Liver (tissue), 9 donors: ENCODE data around the gene SCGB3A2. TPM values are rescaled to one million over a fixed set of nuclear protein-coding genes. Genes with fewer than 3 reads are reported as not detected.

Experiments
- DNase-seq: peaks from one replicate; pipeline ENCODE4 v3.0.0-alpha.2; 2017; ENCODE audit warnings: low spot score
- H3K27ac ChIP-seq, 2 donors: one replicate each; pipeline ENCODE4 v1.7.0; 2013; ENCODE audit warnings: inconsistent platforms in 2 of 2, low read length in 2 of 2, control low read depth in 1 of 2, low read depth in 1 of 2, mild to moderate bottlenecking in 1 of 2
- H3K27me3 ChIP-seq, 4 donors: one replicate each; pipeline versions ENCODE4 v1.6.1 to v1.7.0; 2013; ENCODE audit warnings: low read length in 3 of 4, inconsistent platforms in 1 of 4, mild to moderate bottlenecking in 1 of 4, moderate library complexity in 1 of 4; ENCODE audit not compliant: control insufficient read depth in 4 of 4, insufficient read depth in 4 of 4
- H3K36me3 ChIP-seq, 4 donors: one replicate each; pipeline versions ENCODE4 v1.6.1 to v1.7.0; 2013; ENCODE audit warnings: low read length in 3 of 4, mild to moderate bottlenecking in 3 of 4, low read depth in 1 of 4, moderate library complexity in 1 of 4; ENCODE audit not compliant: control insufficient read depth in 4 of 4, insufficient read depth in 3 of 4
- H3K4me1 ChIP-seq, 4 donors: one replicate each; pipeline versions ENCODE4 v1.6.1 to v1.7.0; 2013; ENCODE audit warnings: low read length in 3 of 4, mild to moderate bottlenecking in 3 of 4, moderate library complexity in 1 of 4; ENCODE audit not compliant: control insufficient read depth in 4 of 4, insufficient read depth in 4 of 4
- H3K4me3 ChIP-seq, 3 donors: one replicate each; pipeline versions ENCODE4 v1.6.1 to v1.7.0; 2013; ENCODE audit warnings: low read length in 3 of 3, control low read depth in 1 of 3, low read depth in 1 of 3, mild to moderate bottlenecking in 1 of 3
- H3K9ac ChIP-seq, 2 donors: one replicate each; pipeline ENCODE4 v1.7.0; 2013; ENCODE audit warnings: low read length in 2 of 2, mild to moderate bottlenecking in 2 of 2, moderate library complexity in 2 of 2, control low read depth in 1 of 2, low read depth in 1 of 2
- H3K9me3 ChIP-seq, 4 donors: one replicate each; pipeline versions ENCODE4 v1.6.1 to v1.7.0; 2013; ENCODE audit warnings: low read length in 3 of 4; ENCODE audit not compliant: control insufficient read depth in 4 of 4
- ATF3 ChIP-seq: IDR thresholded peaks from 2 replicates; pipeline ENCODE4 v1.6.1; 2016; ENCODE audit warnings: antibody characterized with exemption
- EGR1 ChIP-seq, 2 donors: IDR thresholded peaks; 2 replicates each; pipeline ENCODE4 v1.6.1; 2016 to 2018; ENCODE audit warnings: antibody characterized with exemption in 2 of 2, low read depth in 2 of 2
- FOXA1 ChIP-seq: IDR thresholded peaks from 2 replicates; pipeline ENCODE4 v1.6.1; 2016; ENCODE audit warnings: antibody characterized with exemption
- FOXA2 ChIP-seq: IDR thresholded peaks from 2 replicates; pipeline ENCODE4 v1.6.1; 2016; ENCODE audit warnings: antibody characterized with exemption
- GABPA ChIP-seq, 2 donors: IDR thresholded peaks in 1 of 2; conservative IDR thresholded peaks in 1 of 2; 2 replicates each; pipeline ENCODE4 v1.6.1; 2016; ENCODE audit warnings: antibody characterized with exemption in 2 of 2, mild to moderate bottlenecking in 1 of 2, moderate library complexity in 1 of 2
- HNF4A ChIP-seq, 2 donors: conservative IDR thresholded peaks; 2 replicates each; pipeline ENCODE4 v1.6.1; 2016; ENCODE audit warnings: antibody characterized with exemption in 2 of 2, mild to moderate bottlenecking in 2 of 2
- HNF4G ChIP-seq: IDR thresholded peaks from 2 replicates; pipeline ENCODE4 v1.6.1; 2016; ENCODE audit warnings: antibody characterized with exemption
- NR2F2 ChIP-seq: IDR thresholded peaks from 2 replicates; pipeline ENCODE4 v1.6.1; 2016; ENCODE audit warnings: antibody characterized with exemption
- RAD21 ChIP-seq, 2 donors: IDR thresholded peaks; 2 replicates each; pipeline ENCODE4 v1.6.1; 2016; ENCODE audit warnings: antibody characterized with exemption in 2 of 2, mild to moderate bottlenecking in 2 of 2
- REST ChIP-seq: IDR thresholded peaks from 2 replicates; pipeline ENCODE4 v1.6.1; 2016; ENCODE audit warnings: antibody characterized with exemption, mild to moderate bottlenecking
- RXRA ChIP-seq, 2 donors: IDR thresholded peaks; 2 replicates each; pipeline ENCODE4 v1.6.1; 2017 to 2018; ENCODE audit warnings: antibody characterized with exemption in 2 of 2, mild to moderate bottlenecking in 1 of 2
- SP1 ChIP-seq: IDR thresholded peaks from 2 replicates; pipeline ENCODE4 v1.6.1; 2018; ENCODE audit warnings: antibody characterized with exemption, mild to moderate bottlenecking
- TAF1 ChIP-seq: conservative IDR thresholded peaks from 2 replicates; pipeline ENCODE4 v1.6.1; 2016; ENCODE audit warnings: antibody characterized with exemption, mild to moderate bottlenecking
- YY1 ChIP-seq: IDR thresholded peaks from 2 replicates; pipeline ENCODE4 v1.6.1; 2016; ENCODE audit warnings: antibody characterized with exemption, mild to moderate bottlenecking
- ZBTB33 ChIP-seq: IDR thresholded peaks from 2 replicates; pipeline ENCODE4 v1.6.1; 2016; ENCODE audit warnings: antibody characterized with exemption
- WGBS: extraction: QIAGEN DNeasy Blood & Tissue Kit; methylation state at CpG from one replicate; pipeline ENCODE4 v1.1.7; 2013; 5-methylcytosine and 5-hydroxymethylcytosine counted together
- polyA plus RNA-seq, 2 donors: library from polyadenylated mRNA; stranded (reverse) in 1 of 2; unstranded in 1 of 2; fragments of 200-250 nt in 1 of 2; fragments of >200 nt in 1 of 2; fragmentation: Nextera tagmentation in 1 of 2; extraction: Ambion mirVana in 1 of 2; gene quantifications; one replicate each; pipeline versions ENCODE4 v1.2.1 to v1.2.3, GENCODE V29; 2013 to 2015
- total RNA-seq, 2 donors: library from RNA; depleted of rRNA; stranded (reverse); fragments of >200 nt; gene quantifications; one replicate each; pipeline ENCODE4 v1.2.3, GENCODE V29; 2014
- TF ChIP-seq, protein P1 (sequence below): fragments of 150-350 bp; IDR thresholded peaks from 2 replicates; pipeline ENCODE4 v1.5.1; 2017; ENCODE audit warnings: improper control_type of control experiment, low read depth, low read length; ENCODE audit not compliant: missing input control
- donor health status: healthy.
- donor health status: healthy.
- donor health status: healthy.
- donor health status: healthy.
- donor health status: healthy.

The SCGB3A2 gene
- total and polyA plus RNA-seq, 4 donors, result not detected

DNA sequence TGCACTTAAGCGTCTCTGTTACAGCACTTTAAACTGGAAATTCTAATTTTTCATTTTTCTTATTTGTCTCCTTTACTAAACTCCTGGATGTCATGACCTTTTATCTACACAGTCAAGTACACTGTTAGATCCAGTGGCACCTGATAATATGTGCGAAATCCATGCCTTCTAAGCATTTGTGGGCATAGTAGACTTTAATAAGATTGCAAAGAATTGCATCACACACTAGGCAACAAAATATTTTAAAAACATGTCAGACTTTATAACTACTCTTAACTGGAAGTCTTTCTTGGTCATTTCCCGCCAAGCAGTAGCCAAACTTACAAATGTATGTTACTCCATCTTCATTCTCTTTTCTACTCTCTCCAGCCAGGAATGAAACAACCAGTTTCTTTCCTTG, 42.1 kb upstream of the SCGB3A2 start:
- H3K36me3 ChIP-seq, result no peaks in the 10 kb centered on the region
- H3K4me1 ChIP-seq, result peaks cover 8 to 30% (median 23%) of the 10 kb centered on the region in 4 donors
- no peaks in the 10 kb centered on the region for H3K27me3 ChIP-seq
- TF ChIP-seq, protein P1, sequence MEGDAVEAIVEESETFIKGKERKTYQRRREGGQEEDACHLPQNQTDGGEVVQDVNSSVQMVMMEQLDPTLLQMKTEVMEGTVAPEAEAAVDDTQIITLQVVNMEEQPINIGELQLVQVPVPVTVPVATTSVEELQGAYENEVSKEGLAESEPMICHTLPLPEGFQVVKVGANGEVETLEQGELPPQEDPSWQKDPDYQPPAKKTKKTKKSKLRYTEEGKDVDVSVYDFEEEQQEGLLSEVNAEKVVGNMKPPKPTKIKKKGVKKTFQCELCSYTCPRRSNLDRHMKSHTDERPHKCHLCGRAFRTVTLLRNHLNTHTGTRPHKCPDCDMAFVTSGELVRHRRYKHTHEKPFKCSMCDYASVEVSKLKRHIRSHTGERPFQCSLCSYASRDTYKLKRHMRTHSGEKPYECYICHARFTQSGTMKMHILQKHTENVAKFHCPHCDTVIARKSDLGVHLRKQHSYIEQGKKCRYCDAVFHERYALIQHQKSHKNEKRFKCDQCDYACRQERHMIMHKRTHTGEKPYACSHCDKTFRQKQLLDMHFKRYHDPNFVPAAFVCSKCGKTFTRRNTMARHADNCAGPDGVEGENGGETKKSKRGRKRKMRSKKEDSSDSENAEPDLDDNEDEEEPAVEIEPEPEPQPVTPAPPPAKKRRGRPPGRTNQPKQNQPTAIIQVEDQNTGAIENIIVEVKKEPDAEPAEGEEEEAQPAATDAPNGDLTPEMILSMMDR, result no peak
- TF ChIP-seq HNF4G (no peak), REST (no peak), FOXA2 (no peak), RAD21 (IDR thresholded peaks at IDR 0.05) (no peak), TAF1 (no peak), NR2F2 (no peak), FOXA1 (no peak), HNF4A (conservative IDR thresholded peaks at IDR 0.05) (no peak), GABPA (IDR thresholded peaks at IDR 0.05 in 1 of 2, conservative IDR thresholded peaks at IDR 0.05 in 1 of 2) (no peak), YY1 (no peak), EGR1 (IDR thresholded peaks at IDR 0.05; ENCODE audit: low read depth in 2 of 2) (no peak)
- H3K9me3 ChIP-seq, result no peaks in the 10 kb centered on the region
- H3K4me3 ChIP-seq, result no peak overlapping the region
- DNase-seq, result no peak
- peak overlapping the region in 1 of 2 donors; percentile 40 for H3K27ac ChIP-seq
- no peak overlapping the region for H3K9ac ChIP-seq
- WGBS, result 61% methylated on average over 3 of the region's 3 CpGs

DNA sequence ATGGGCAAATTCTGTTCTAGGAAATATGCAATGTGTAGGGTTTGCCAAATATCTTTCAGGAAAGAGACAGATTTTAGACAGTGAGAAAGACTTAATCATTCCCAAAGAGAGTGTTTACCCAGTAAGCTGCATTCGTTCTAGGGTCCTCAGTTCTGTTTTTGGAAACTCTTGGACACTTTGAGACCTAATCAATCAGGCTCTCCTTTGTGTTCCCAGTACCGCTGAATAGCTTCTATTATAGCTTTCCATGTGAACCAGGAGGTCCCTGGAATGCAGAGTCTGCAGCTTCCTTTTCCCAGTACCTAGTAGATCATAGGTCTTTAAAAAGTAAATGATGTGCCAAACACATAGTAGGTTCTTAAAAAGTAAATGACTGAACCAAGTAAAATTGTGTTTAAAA, 35.6 kb upstream of the SCGB3A2 start:
- no peak for DNase-seq
- WGBS, result 67% methylated on average over 2 of the region's 2 CpGs
- Histone ChIP-seq H3K9ac (no peak overlapping the region), H3K27me3 (no peaks in the 10 kb centered on the region), H3K27ac (no peak overlapping the region), H3K9me3 (no peaks in the 10 kb centered on the region), H3K4me3 (no peak overlapping the region), H3K36me3 (no peaks in the 10 kb centered on the region), H3K4me1 (peaks cover 0 to 2% (median under 1%) of the 10 kb centered on the region in 4 donors)
- TF ChIP-seq NR2F2 (no peak), FOXA1 (no peak), RXRA (IDR thresholded peaks at IDR 0.05) (no peak), TAF1 (no peak), SP1 (no peak), RAD21 (IDR thresholded peaks at IDR 0.05) (no peak), GABPA (IDR thresholded peaks at IDR 0.05 in 1 of 2, conservative IDR thresholded peaks at IDR 0.05 in 1 of 2) (no peak), ZBTB33 (no peak), ATF3 (no peak), REST (no peak)
- TF ChIP-seq, protein P1, result no peak
